GM18907 (cell line): ENCODE results near the gene SMYD3.
"Not testable (repeated sequence)": the region's sequence is repeated elsewhere in the genome, so short reads cannot be mapped to it uniquely, and the experiment has no call there.

Source experiments
- ATAC-seq: cut with Tn5 transposase; IDR thresholded peaks from one replicate; pipeline ENCODE4 v1.9.1; 2021; ENCODE audit warnings: mild to moderate bottlenecking, moderate library complexity; ENCODE audit not compliant: unreplicated experiment

SMYD3 gene

DNA sequence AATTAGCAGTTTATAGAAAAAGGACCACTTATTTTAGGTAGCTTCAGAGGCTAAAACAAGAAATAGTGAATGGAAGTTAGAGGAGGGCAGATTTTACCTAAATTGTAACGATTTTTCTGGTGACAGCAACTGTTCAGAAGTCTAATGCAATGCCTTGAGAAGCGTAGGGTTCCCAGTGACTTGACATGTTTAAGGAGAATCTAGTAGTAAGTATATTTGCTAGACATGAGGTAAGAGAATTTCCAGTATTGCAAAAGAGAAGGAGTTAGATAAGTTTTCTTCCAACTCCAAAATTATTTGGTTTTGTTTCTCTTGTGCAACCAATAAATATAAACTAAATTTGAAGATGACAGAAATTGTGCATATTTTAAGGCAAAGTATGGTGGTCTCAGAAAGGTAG, 140.0 kb downstream of the SMYD3 start:
- no peak for ATAC-seq

DNA sequence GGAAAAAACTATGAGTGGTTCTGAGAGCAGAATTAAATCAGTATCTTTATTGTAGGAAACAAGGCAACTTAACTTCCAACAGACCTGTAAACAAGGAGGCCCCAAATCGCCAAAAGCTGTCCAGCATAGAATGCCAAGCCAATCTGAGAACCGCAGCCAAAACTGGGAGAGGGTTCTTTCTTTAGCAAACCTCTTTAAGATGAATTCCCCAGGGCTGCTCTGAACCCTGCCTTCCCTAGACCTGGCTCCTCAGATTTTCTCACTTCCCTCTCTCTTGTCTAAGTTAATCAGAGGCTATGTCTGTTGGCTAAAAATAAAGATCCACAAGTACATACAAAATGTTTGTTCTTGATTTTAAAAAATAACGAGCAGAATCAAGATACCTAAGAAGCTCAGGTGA, 141.4 kb downstream of the SMYD3 start:
- peak; percentile 47 for ATAC-seq

DNA sequence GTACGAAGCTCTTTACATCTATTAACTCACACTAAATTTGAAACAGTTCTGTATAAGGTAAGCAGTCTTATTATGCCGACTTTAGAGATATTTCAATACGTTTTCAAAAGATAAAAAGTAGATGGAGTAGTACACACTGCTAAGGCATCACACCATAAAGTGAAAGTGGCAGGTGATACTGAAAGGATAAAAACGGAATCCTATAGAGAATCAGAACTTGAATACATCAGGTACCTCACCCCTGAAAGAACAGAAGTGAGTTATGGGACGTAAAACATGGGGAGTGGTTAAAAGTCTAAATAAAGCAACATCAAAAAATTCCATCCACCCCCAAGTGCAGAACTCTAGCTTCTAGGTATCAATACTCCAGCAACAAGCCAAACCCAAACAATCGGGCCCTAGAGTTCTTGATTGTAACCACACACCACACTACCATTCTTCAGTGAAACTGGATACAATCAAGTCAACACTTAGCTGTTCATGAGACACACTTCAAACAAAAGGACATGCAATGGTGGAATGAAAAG, 142.6 kb downstream of the SMYD3 start:
- ATAC-seq: no peak

DNA sequence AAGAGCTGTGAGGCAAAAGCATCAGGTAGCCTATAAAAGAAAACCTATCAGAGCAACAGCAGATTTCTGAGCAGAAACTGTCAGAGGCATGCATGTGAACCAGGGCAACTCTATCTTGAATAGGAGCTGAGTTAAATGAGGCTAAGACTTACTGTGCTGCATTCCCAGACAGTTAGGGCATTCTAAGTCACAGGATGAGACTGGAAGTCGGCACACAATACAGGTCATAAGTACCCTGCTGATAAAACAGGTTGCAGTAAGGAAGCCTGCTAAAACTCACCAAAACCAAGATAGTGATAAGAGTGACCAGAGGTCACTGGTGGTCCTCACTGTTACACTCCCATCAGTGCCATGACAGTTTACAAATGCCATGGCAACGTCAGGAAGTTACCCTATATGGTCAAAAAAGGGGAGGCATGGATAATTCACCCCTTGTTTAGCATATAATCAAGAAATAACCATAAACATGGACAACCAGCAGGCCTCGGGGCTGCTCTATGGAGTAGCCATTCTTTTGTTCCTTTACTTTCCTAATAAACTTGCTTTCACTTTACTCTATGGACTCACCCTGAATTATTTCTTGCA, 150.0 kb downstream of the SMYD3 start:
- ATAC-seq: not testable (repeated sequence)

DNA sequence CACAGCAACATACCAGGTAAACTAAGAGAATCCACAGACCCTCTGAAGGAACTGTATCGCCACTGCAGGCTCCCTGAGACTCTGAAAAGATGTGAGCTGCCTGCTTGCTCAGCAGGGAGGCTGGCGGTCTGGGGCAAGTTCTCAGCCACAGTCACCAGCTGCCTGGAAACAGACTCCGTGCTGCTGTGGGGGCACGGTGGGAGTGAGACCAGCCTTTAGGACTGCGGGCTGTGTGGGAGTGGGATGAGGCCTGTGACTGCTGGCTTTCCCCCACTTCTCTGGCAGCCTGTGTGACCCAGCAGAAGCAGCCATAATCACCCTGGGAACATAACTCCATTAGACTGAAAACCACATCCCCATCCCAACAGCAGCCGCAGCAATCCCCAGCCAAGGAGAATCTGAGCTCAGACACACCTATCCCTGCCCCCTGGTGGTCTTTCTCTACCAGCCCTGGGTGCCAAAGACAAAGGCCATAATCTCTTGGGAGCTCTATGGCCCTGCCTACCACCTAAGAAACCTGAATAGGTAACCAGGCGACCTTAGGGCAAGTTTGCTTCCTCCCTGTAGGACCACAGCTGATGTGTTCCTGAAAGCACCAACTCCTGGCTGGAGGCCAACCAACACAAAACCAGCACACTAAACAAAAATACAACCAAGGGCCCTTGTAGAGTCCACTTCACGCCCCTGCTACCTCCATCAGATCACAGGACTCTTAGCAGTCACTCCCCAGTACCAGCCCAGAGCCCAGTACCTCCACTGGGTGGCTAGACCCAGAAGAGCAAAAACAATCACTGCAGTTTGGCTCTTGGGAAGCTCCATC, 151.5 kb downstream of the SMYD3 start:
- no peak for ATAC-seq

DNA sequence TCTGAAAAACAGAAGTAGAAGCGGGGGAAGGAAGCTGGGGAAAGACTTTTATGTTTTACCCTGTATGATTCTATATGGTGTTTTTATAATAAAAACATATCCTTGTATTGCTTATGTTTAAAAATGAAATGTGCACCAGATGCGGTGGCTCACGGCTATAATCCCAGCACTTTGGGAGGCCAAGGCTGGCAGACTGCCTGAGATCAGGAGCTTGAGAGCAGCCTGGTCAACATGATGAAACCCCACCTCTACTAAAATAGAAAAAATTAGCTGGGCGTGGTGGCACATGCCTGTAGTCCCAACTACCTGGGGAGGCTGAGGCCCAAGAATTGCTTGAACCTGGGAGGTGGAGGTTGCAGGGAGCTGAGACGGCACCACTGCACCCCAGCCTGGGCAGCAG, 155.4 kb downstream of the SMYD3 start:
- ATAC-seq: no peak

DNA sequence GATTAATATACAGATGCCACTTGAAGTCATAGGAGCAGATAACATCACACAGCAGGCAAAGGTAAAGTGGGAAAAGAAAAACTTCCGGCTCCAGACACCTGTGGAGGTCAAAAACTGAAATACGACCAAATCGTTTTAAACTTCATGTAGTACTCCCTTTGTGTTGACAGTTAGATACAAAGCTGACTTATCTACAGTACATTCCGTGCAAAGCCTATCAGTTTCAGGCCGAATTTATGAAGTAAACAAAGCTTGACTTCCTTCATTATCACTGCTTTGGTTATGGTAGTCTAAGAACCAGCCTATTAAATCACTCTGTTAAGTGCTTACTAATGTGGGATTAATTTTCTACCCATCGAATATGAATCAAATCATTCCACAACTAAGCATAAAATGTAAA, 156.3 kb downstream of the SMYD3 start:
- no peak for ATAC-seq

DNA sequence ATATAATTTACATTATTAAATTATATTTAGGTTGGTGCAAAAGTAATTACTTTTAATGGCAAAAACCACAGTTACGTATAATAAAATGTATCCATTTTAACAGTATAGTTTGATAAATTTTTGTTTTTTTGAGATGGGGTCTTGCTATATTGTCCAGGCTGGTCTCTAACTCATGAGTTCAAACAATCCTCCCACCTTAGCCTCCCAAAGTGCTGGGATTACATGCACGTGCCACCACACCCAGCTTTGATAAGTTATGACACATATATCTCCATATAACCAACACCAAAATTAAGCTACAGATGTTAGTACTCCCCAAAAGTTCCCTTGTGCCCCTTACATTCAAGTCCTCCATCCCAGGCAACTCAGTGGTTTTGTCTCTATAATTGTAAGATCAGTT, 163.1 kb downstream of the SMYD3 start:
- ATAC-seq: no peak

DNA sequence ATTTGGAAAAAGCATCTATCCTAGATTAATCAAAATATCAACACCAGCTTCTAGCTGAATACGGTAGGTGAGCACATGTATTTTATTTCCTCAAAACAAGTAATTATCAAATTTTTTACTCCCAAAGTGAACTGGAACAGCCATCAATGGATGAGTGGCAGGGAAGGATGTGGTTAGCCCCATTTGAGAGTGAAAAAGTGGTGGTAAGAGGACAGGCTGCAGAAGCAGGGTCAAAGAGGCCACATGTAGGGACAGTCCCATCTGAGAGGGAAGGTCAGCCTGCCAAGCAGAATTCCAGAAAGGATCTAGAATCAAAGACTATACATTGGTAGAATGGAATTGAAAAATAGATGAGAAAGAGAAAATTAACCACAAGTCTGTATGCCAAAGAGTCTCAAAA, 163.8 kb downstream of the SMYD3 start:
- peak; percentile 85 for ATAC-seq

DNA sequence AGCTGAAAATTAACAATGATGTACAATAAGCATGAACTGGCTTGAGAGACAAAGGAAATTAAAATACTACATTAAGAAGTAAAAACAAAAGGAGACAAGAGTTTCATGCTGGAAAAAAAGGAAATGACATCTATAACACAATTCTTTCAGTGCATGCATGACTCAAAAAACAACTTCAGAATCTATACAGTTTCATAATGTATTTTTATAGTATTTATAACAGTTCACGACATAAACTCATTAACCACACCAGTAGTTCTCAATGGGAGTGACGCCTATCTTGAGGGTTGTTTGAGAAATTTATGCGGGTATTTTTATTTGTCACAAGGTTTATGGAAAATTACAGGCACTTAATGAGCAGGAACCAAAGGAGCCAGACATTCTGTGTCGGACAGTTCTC, 168.5 kb downstream of the SMYD3 start:
- ATAC-seq: no peak

DNA sequence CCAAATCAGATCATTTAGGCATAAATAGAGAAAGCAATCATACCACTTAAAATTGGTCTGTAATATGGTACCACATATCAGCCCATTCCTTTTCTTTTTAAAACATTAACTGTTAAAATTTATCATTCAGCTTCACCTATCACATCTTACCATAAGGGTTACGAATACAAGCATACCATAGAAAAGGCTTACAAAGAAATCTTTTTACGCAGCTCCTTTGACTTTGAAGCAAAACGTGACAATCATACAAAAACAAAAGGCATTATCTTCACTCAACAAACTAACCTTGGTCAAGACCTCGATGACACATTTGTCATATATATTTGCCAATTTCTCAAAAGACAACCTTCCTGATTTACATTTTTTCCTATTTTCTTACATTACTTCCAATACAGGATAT, 169.0 kb downstream of the SMYD3 start:
- ATAC-seq: no peak

DNA sequence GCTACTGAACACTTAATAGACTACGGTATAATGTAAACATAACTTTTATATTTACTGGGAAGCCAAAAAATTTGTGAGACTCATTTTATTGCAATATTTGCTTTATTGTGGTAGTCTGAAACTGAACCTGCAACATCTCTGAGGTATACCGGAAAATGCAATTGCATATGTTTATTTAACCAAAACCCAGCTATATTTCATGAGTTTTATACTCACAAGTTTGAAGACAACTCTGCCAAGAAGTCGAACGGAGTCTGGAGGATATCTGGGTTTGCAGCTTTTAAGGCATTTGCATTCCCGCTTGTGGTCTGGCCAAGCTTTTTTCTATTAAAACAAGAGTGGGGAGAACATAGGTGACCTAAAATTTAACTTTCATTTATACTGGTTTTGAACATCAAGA, 171.9 kb downstream of the SMYD3 start:
- no peak for ATAC-seq

DNA sequence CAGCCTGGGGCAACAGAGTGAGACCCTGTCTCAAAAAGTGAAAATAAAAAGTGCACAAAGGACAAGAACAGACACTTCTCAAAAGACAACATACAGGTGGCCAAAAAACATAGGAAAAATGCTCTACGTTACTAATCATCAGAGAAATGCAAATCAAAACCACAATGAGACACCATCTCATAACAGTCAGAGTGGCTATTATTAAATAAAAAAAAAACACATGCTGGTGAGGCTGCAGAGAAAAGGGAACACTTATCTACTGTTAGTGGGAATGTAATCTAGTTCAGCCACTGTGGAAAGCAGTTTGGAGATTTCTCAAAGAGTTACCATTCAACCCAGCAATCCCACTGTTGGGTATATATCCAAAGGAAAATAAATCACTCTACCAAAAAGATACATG, 173.2 kb downstream of the SMYD3 start:
- no peak for ATAC-seq

DNA sequence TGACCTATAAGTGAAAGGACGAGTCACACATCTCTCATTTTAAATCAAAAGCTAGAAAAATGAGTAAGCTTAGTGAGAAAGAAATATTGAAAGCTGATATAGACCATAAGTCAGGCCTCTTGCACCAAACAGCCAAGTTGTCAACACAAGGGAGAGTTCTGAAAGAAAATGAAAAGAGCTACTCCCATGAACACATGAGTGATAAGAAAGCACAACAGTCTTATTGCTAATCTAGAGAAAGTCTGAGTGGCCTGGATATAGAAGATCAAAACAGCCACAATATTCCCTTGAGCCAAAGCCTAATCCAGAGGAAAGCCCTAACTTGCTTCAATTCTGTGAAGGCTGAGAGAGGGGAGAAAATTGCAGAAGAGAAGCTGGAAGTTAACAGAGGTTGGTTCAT, 175.0 kb downstream of the SMYD3 start:
- no peak for ATAC-seq

DNA sequence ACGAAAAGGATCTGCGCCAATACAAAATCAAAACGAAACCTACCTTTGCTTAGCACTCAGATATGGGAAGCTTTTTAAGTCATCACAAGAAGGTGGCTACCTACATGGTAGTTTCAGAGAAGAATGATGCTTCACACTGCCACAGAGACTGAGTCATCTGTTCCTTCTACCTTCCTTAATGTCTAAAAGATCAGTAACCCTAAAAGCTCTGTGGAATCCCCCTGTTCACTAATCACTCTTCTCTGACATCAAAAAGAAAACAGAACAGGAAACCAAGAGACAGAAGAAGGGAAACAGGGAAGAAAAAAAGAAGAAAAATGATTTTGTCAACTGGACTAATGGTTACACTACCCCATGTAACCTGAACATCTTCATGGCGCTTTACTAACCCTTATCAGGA, 177.2 kb downstream of the SMYD3 start:
- ATAC-seq: peak; percentile 99

DNA sequence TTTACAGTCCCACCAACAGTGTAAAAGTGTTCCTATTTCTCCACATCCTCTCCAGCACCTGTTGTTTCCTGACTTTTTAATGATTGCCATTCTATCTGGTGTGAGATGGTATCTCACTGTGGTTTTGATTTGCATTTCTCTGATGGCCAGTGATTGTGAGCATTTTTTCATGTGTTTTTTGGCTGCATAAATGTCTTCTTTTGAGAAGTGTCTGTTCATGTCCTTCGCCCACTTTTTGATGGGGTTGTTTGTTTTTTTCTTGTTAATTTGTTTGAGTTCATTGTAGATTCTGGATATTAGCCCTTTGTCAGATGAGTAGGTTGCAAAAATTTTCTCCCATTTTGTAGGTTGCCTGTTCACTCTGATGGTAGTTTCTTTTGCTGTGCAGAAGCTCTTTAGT, 177.8 kb downstream of the SMYD3 start:
- ATAC-seq: not testable (repeated sequence)

DNA sequence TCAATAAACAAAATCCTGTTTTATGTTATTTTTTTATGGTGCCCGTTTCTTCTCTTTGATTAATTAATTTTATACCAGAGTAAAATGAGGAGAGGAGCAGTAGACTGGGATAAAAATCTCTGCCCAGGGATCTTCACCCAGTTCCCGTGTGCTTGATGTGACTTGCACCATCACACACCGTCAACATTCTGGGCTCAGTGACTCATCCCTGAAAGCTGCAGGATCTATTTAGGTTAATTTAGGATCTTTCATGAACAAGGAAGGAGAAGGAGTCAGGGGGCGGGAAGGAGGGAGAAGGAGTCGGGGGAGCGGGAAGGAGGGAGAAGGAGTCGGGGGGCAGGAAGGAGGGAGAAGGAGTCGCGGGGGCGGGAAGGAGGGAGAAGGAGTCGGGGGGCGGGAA, 182.4 kb downstream of the SMYD3 start:
- no peak for ATAC-seq

DNA sequence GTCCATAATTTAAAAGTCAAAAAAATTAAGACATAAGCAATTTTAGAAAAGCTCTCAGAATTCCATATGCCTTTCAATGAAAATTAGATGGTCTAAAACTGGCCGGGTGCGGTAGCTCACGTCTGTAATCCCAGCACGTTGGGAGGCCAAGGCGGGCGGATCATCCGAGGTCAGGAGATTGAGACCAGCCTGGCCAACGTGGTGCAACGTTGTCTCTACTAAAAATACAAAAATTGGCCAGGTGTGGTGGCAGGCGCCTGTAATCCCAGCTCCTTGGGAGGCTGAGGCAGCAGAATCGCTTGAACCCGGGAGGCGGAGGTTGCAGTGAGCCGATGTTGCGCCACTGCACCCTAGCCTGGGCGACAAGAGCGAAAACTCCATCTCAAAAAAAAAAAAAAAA, 183.0 kb downstream of the SMYD3 start:
- ATAC-seq: not testable (repeated sequence)

DNA sequence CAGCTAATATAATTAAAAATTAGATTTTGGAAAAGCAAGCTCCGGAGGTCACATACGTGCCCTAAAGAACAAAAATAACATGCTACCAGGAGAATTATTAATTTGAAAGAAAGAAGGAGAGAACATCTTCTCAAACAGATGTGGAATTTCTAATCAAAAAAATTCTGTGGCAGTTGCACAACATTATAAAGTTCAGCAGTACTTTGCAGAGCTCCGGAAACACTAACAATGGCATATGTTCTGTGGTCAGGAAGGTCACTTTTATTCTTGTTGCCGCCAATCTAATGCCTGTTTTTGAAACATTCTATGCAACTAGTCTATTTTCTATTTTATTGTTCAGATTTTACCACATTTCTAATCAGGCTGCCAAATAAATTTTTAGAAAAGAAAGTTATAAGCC, 186.8 kb downstream of the SMYD3 start:
- no peak for ATAC-seq

DNA sequence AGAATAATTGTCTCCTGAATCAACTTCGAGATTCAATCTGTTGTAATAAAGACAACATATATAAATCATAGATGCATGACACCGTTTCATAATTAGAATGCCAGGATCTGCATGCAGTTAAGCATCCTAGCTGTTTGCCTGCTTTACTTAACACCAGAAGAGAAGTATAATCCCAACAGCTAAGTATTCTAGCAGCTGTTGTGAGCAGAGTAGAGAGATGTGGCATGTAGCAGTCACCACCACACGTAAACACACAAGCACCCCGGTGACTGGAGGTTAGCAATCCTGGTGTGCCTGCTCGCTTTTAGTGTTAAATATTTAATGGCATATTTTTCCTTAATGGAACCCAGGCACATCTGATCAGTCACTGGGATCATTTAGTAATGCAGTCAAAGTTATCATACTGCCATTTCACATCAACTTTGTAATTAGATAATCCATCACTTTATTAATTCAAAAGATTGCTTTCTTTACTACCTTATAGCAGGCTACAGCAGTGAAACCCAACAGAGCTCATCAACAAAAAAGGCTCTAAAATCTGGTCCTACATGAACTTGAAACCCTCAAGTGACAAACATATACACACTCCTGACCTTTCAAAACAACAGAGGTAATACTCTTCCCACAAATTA, 187.9 kb downstream of the SMYD3 start:
- ATAC-seq: no peak

DNA sequence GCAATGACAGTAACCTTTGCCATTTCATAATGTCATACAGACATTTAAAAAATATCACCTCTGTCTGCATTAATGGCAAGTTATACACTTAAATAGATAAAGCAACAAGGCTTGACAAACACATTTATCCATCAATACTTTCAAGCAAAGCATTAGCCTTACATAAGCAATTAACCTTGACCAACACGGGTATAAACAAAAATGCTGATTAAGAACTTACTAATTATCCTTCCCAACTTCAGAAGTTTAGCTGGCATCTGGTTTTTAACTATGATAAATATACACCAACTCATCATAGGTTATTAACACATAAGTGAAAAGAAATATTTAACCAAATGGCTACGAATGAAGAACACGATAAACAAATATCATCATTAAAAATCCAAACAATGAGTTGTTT, 188.5 kb downstream of the SMYD3 start:
- no peak for ATAC-seq

DNA sequence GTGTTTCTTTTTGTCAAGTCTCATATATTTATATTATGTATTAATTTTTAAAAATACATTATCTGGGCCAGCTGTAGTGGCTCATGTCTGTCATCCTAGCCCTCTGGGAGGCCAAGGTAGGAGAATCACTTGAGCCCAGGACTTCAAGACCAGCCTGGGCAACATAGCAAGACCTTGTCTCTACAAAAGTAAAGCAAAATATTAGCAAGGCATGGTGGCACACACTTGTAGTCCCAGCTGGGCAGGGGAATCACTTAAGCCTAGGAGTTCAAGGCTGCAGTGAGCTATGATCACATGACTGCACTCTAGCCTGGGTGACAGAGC, 189.1 kb downstream of the SMYD3 start:
- ATAC-seq: no peak
